Stimulated activated naive CD4-positive, alpha-beta T cell treated with Interleukin-2 at 50 U/mL for 16 hours (primary cell): Measurements from ENCODE around the gene ZCCHC3.
"Not testable (repeated sequence)": the region's sequence is repeated elsewhere in the genome, so short reads cannot be mapped to it uniquely, and the experiment has no call there.

Experiments
- DNase-seq: peaks from one replicate; lab custom pipeline; 2025; lab: John Stamatoyannopoulos, UW

Gene ZCCHC3, protein sequence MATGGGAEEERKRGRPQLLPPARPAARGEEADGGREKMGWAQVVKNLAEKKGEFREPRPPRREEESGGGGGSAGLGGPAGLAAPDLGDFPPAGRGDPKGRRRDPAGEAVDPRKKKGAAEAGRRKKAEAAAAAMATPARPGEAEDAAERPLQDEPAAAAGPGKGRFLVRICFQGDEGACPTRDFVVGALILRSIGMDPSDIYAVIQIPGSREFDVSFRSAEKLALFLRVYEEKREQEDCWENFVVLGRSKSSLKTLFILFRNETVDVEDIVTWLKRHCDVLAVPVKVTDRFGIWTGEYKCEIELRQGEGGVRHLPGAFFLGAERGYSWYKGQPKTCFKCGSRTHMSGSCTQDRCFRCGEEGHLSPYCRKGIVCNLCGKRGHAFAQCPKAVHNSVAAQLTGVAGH

DNA sequence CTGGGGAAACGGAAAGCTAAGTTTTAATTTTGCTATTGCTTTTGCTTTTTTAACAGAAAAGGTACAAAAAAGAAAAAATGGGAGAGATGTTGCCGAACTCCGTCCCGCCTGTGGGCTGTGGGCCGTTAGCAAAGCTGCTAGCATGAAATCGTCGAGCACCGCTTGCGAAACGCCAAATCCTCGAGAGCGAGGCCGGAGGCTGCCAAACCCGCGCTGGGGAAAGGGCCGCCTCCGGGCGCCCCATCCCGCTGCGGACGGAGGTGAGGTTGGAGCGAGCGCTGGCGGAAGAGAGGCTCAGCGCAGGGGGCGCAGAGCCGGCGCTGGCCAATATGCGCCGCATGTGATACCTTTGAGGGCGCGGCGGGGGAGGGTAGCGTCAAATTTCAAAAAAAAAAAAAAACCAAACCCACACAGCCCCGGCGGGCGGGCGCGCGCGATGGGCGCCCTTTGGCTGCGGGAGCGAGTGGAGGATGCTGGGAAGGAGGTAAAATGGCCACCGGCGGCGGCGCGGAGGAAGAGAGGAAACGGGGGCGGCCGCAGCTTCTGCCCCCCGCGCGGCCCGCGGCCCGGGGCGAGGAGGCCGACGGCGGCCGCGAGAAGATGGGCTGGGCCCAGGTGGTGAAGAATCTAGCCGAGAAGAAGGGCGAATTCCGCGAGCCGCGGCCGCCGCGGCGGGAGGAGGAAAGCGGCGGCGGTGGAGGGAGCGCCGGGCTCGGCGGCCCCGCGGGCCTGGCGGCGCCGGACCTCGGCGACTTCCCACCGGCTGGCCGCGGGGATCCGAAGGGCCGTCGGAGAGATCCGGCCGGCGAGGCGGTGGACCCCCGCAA, at the start of gene ZCCHC3:
TSS of gene ZCCHC3 (plus strand) at position 473 of the 827 bp plus-strand sequence. CDS start at position 490, 17 bp downstream.
- DNase-seq: peak; percentile 84

DNA sequence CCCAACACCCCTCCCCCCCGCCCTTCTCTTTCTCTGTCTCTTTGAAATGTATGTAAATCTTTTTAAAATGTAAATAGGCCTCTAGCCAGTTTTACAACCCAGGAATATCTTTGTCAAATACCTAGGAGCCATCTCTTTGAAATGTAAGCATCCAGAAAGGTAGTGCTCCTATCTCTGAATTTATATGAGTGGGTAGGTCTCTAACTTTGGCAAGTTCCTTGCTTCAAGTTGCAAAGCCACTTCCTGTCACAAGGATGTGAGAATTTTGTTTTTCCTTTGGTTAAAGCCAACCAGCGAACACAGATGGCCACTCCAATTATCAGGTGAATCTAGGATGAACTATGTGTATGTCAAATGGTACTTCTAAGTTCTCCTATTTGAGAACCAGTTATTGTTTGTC, 46.0 kb upstream of the ZCCHC3 start:
- DNase-seq: no peak

DNA sequence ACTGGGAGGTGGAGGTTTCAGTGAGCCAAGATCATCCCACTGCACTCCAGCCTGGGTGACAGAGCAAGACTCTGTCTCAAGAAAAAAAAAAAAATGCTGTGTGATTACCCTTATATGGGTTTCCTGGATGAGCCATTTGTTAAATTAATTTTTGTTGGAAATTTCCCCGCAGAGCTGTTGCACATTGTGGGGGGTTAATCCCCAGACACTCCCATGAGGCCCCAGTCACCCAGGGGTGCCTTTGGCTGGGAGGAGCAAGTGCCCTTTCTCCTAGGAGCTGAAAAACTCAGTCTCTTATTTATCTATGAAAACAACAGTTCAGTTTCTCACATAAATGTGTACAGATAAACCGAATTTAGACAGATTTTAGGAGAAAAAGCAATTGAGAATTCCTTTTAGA, 44.6 kb upstream of the ZCCHC3 start:
- DNase-seq: no peak

DNA sequence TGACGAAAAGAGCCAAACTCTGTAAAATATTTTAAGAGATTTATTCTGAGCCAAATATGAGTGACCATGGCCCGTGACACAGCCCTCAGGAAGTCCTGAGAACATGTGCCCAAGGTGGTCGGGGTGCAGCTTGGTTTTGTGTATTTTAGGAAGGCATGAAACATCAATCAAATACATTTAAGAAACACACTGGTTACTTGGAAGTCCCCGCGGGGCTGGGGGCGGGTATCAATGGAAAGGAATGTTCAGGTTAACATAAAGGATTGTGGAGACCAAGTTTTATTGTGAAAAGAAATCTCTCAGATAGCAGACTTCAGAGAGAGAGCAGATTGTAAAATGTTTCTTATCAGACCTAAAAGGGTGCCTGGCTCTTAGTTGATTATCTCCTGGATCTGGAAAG, 43.9 kb upstream of the ZCCHC3 start:
- not testable (repeated sequence) for DNase-seq

DNA sequence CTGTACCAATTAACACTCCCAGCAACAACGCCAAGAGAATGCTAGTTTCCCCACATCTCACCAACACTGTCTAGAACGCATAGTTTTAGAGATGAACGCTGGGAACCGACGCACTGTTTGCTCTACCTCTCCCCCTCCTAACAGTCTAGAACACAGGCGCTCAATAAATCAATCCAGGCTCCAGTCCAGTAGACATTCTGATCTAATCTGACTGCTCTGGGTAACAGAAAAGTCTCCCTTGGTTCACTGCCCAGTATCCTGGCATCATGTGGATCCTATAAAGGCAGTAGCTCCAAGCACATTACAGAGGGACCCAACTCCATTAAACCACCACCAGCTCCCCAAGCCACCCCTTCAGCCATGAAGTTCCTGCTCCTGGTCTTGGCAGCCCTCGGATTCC, 40.0 kb upstream of the ZCCHC3 start, which contains the start of gene DEFB132:
TSS of gene DEFB132 (plus strand) at position 306 of the 400 bp plus-strand sequence. CDS start at position 361, 55 bp downstream.
- no peak for DNase-seq

DNA sequence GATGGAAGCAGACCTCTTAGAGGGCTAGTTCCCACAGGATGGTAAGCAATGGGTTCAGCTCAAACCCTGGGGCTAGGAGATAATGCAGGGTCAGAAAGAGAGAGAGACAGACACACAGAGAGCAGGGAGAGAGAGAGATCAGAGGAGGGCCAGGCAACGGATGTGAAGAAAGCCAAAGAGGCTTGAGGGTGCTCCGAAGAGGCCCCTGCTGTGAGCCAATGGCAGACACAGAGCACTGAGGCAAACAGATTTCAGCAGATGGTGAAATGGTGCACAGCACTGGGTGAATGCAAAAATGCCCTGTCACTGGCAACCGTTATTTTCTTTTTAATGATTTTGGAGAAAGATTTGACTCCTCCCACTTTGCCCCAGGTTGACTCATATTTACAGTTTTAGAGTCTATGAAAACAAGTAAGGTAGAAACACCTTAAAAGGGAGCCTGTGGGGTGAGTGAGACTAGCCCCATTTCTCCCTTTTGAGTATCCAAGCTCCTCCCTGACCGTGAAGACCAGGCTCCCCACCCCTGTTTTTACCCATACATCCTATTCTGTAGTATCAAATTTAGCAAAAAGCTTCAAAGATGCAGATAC, 39.0 kb upstream of the ZCCHC3 start:
- no peak for DNase-seq

DNA sequence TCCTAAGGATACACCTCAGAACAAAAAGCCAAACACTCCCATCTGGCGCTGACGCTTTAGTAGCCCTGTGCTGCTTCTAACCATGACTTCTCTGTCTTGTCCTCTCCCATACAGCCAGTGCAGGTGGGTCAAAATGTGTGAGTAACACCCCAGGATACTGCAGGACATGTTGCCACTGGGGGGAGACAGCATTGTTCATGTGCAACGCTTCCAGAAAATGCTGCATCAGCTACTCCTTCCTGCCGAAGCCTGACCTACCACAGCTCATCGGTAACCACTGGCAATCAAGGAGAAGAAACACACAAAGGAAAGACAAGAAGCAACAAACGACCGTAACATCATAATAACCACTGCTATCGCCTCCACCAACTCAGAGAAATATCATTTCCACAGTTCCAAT, 38.4 kb upstream of the ZCCHC3 start:
- DNase-seq: no peak

DNA sequence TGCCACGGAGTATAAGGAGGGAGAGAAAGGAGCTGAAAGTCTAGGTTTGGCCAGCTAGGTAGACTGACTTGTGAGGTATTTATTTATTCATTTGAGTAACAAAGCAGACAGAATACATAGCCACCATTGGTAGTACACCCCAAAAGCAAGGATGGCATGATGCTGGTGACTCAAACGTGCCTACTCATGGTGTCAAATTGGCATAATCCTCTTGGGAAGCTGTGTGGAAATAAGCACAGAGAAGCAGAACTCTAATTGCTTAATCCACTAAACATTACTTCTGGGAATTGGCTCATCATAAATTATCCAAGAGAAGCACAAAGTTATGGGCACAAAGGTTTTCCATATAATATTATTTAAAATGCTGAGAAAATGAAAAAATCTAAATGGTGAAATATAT, 37.4 kb upstream of the ZCCHC3 start:
- no peak for DNase-seq

DNA sequence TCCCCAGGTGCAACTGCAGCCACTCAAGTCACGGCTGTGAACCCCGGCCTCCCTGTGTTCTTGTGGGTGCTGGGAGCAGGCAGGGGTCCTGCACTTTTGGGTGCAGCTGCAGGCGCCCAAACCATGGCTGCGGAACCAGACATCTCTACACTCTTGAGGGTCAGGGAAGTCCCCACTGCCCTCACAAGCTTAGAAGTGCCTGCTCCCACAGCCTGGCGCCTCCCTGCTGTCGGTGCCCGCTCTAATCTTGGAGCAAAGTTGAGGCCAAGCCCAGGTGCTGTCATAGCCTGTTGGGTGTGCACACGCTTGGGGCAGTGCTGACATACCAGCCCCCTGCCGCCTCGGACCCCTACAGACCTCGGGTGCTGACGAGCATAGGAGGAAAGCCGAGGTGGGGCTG, 33.7 kb upstream of the ZCCHC3 start:
- no peak for DNase-seq

DNA sequence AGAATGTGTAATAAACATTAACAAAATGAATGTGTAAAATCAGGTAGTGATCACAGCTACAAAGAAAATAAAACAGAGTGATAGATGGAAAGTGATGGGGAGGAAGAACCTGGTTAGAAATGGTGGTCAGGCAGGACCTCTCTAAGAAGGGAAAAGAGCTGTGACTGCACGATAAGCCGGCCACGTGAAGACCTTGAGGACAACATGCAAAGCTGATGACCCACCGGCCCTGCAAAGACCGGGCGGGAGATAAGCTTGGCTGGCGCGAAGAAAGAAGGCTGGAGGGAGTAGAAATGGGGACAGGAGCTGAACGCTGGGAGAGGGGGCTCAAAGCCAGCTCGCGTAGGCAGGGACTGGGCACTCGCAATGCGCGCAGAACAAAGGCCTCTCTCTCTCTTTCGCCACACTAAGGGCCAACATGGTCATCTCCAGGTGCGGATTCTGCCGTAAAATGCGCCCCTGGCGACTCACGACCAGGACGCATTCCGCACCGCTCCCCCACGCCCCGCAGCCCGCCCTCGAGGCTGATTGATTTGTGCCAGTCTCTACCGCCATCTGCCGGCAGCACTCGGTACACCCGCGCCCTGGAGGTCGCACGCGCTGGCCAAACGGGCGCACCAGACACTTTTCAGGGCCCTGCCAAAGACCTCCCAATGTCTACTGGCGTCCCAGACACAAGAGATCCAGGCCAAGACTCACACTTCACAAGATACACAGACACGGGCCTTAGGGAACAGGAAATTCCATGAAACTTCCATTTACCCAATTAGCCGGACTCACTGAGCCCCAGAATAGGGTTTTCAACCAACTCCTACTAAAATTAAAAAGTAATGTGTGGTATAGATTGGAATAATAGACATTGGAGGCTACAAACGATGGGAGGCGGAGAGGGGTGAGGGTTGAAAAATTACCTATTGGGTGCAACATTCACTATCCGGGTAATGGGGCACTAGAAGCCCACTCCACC, 30.5 kb upstream of the ZCCHC3 start:
- peak; percentile 82 for DNase-seq

DNA sequence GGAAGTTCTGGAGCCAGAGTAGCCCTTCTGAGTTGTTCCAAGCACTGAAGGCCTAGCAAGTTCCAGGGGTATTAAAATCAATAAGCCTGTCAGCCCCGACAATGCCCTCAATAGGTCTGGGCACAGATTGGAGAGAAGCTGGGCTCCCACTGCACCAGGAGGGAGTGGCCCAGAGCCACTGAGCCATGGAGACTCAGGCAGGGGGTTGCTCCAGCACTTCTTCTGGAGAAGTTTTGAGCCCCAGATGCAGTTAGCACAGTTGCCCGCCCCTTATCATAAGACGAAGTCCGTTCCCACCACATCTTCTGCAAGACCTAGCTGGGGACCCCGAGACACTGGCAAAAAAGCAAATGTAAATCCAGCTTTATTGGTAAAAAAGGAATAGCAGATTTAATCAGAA, 26.9 kb upstream of the ZCCHC3 start:
- no peak for DNase-seq

DNA sequence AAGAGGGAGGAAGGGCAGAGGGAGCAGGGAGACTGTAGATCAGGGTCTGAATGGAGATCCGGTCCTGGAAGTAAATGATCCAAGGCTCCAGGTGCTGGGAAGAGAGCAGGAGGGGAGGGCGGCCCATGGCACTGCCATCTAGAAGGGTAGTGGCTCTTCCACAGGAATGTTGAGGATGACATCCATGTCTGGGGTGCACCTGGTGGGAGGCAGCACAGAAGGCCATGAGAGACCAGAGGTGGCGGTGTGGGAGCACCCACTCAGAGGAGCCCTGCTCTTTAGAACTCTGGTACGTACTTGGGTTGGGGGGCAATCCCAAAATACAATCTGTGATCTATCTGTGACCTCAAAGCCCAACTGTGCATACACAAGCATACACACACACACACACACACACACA, 26.3 kb upstream of the ZCCHC3 start:
- DNase-seq: no peak

DNA sequence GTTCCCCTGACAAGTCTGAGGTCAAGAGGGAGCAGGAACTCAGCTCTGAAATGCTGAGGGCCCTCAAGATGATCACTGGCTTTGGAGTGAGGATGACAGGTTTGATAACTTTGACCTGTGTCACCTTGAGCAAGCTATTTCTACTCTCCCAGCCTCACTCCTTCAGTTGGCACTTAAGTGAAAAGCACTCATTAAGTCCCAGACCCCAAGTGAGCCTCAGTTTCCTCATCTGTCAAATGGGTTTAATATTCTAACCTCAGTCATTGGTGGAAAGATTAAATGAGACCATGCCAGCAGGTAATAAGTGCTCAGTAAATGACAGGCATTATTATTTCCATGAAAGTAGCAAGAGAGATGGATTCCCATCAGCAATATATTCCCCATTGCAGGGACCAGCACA, 25.8 kb upstream of the ZCCHC3 start:
- no peak for DNase-seq

DNA sequence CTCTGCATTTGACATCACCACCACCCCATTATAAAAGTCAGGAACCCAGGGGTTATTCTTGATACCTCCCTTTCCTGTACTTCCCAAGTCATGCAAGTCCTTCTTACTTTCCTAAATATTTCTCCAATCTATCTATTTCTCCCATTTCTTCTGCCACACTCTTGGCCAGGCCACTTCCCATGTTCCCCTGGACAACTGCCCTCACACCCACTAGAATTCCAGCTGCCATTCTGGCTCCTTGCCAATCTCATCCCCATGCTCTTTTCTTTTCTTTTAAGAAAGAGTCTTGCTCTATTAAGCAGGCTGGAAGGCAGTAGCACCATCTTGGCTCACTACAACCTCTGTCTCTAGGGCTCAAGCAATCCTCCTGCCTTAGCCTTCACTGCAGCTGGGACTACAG, 24.7 kb upstream of the ZCCHC3 start:
- no peak for DNase-seq

DNA sequence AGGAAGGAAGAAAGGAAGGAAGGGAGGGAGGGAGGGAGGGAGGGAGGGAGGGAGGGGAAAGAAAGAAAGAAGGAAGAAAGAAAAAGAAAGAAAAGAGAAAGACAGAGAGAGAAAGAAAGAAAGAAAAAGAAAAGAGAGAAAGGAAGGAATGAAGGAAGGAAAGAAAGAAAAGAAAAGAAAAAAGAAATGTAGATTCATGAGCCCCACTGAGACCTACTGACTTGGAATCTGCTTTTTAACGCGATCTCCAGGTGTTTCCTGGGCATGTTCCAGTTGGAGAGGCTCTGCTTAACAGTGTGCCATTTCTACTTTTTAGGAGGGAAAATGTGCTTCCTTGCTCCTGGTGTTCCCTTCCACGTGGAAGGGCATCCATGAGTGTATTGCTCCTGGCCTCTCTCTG, 23.5 kb upstream of the ZCCHC3 start:
- no peak for DNase-seq

DNA sequence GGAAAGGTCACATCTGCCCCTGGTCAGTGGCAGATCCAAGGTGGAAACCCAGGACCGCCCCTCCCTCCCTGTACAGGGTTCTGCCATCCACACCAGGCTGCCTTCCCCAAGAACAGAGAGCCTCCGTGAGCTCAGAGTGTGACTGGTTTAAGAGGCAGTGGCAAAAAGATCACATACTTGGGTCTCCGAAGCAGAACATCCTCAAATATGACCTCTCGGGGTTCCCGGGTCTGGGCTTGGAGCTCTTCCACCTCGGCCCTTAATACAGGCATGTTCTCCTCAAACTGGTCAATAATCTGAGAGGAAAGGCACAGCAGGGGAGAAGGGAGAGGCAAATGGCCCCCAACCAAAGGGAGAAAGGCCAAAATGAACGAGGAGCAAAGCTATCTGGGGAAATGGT, 21.6 kb upstream of the ZCCHC3 start:
- no peak for DNase-seq

DNA sequence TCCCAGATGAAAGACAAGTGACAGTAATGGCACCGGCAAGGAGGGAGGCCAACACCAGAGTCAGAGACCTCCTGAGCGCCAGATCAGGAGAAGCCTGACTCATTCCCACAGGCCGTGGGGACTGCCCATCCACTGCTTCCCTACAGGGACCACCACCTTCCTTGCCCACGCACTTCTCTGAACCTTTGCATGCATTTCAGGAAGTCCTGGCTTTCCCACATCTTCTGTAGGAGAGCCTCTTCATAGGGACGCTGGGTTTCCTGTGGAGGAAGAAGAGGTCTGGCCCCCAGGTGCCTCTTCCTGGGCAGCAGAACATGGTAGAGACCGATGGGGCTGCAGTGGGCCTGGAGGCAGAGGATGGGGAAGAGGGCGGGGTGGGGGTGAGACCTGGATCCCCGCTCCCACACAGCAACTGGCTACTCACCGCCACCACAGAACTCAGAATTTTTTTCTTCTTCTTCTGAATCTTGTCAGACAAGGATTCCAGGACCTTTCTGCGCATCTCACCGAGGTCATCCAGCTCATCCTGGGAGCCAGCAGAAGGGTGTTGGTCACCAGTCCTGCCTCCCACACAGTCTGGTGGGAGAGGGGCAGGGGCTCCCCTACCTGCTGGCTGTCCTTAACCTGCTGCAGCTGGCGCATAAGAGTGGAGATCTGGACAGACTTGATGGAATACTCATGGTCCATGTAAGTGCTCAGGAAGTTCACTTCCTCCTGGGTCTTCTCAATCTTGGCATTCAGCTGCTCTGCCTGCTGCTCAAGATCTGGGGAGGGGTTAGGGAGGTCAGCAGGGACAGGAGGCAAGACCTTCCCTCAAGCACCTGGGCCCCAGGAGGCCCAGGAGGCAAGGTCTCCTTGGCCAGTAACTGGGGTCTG, 20.5 kb upstream of the ZCCHC3 start:
- no peak for DNase-seq

DNA sequence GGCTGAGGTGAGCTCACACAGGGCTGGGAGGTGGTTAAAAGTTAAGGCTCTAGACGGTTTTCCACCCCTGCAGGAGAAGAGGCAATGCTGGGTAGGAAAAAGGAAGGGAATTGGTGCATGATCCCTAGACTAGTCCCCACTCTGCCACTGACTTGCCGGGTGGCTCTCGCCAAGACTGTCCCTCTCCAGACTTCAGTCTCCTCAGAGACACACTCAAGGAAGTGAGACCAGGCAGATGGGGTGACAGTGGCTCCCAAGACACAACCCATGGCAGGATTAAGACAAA, 19.9 kb upstream of the ZCCHC3 start:
- no peak for DNase-seq

DNA sequence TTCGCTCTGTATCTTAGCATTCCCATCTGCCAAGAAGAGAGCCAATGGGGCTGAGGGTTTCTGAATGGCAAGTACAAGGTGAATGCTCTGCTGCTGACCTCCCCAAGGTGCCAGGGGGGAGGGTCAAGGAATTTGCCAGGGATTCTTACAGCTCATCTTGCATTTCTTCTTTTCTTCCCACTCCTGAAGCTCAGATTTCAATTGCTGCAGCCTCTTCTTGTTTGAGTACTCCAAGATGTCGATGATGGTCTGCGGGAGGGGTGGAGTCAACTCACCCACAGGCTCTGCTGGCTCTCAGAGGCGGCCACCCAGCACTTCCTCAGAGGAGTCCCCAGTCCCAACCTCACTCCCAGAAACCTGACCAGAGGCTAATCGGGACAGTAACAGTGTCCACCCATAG, 19.2 kb upstream of the ZCCHC3 start:
- DNase-seq: no peak

DNA sequence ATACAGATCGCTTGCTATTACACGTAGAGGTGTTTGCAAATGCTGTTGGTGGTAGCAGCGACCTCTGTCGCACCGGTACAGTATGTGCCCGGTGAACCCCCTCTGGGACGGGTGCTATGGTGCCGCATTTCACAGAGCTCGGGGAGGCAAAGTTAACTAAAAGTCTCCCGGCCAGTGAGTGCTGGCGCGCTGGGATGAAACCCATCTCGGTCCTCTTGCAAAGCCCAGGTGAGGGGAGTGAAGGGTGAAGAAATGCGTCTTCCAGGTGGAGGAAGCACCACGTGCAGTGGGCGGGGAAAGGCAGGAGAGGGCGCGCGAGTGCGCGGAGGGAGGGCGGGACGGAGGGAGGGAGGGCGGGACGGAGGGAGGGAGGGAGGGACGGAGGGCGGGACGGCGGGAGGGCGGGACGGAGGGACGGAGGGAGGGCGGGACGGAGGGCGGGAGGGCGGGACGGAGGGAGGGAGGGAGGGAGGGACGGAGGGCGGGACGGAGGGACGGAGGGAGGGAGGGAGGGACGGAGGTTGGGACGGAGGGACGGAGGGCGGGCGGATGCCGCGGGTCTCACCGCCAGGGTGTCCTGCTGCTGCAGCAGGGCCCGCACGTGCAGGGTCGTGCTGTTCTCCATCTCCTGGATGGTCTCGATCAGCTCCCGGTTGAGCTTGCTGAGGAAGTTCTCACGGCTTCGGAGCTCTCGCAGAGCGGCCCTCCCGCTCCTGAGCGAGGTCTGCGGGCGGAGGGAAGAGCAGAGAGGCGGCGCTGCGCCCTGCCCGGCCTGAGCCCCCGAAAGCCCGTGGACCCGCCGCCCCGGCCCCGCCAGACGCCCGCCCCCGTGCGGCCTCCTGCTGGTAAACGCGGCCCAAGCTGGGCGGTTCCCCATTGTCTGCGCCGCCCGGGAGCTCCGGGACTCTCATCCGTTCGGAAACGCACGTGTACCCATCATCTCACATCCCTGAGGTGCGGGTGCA, 18.5 kb upstream of the ZCCHC3 start:
- no peak for DNase-seq
